H9 (cell line): ENCODE results near the gene THEM5. TPM values are rescaled to one million over a fixed set of nuclear protein-coding genes. Genes with fewer than 3 reads are reported as not detected.

Experiments
- DNase-seq: peaks from one replicate; pipeline ENCODE4 v3.0.0-alpha.2; 2017
- H2AFZ ChIP-seq: one replicate; pipeline ENCODE4 v1.6.1; 2013; ENCODE audit warnings: mild to moderate bottlenecking, low read length, control low read depth, moderate library complexity
- H2AK5ac ChIP-seq: 2 replicates; pipeline ENCODE4 v1.6.1; 2013; ENCODE audit warnings: low read length, control low read depth, mixed read lengths; ENCODE audit not compliant: insufficient read length
- H2BK120ac ChIP-seq: one replicate; pipeline ENCODE4 v1.6.1; 2013; ENCODE audit warnings: low read depth, mild to moderate bottlenecking, low read length, control low read depth, inconsistent platforms; ENCODE audit not compliant: poor library complexity, severe bottlenecking
- H2BK12ac ChIP-seq: 2 replicates; pipeline ENCODE4 v1.6.1; 2013; ENCODE audit warnings: low read length, control low read depth, mixed read lengths, low read depth; ENCODE audit not compliant: insufficient read length
- H2BK15ac ChIP-seq: 2 replicates; pipeline ENCODE4 v1.6.1; 2013; ENCODE audit warnings: low read depth, low read length, control low read depth
- H2BK20ac ChIP-seq: one replicate; pipeline ENCODE4 v1.6.1; 2013; ENCODE audit warnings: low read depth, mild to moderate bottlenecking, low read length, control low read depth, inconsistent platforms; ENCODE audit not compliant: poor library complexity, severe bottlenecking
- H2BK5ac ChIP-seq: 2 replicates; pipeline ENCODE4 v1.6.1; 2013; ENCODE audit warnings: low read length, control low read depth, mixed read lengths; ENCODE audit not compliant: insufficient read length
- H3K14ac ChIP-seq: 2 replicates; pipeline ENCODE4 v1.6.1; 2013; ENCODE audit warnings: low read length, control low read depth; ENCODE audit not compliant: insufficient read depth
- H3K18ac ChIP-seq: 2 replicates; pipeline ENCODE4 v1.6.1; 2013; ENCODE audit warnings: low read depth, mild to moderate bottlenecking, mixed read lengths, low read length, control low read depth; ENCODE audit not compliant: insufficient read length
- H3K23ac ChIP-seq: 2 replicates; pipeline ENCODE4 v1.6.1; 2013; ENCODE audit warnings: low read length, control low read depth, mixed read lengths, low read depth; ENCODE audit not compliant: insufficient read length
- H3K23me2 ChIP-seq: 2 replicates; pipeline ENCODE4 v1.6.1; 2013; ENCODE audit warnings: low read depth, mild to moderate bottlenecking, mixed read lengths, low read length, control low read depth; ENCODE audit not compliant: insufficient read length, poor library complexity, severe bottlenecking
- H3K27ac ChIP-seq: 2 replicates; pipeline ENCODE4 v1.5.1; 2013; ENCODE audit warnings: low read length, control low read depth, mixed read lengths, low read depth; ENCODE audit not compliant: insufficient read length
- H3K27me3 ChIP-seq: 2 replicates; pipeline ENCODE4 v1.6.1; 2013; ENCODE audit warnings: low read length, control low read depth, inconsistent platforms; ENCODE audit not compliant: insufficient read depth
- H3K4ac ChIP-seq: 2 replicates; pipeline ENCODE4 v1.6.1; 2013; ENCODE audit warnings: low read depth, mild to moderate bottlenecking, control low read depth, inconsistent platforms, low read length, moderate library complexity
- H3K4me1 ChIP-seq: 2 replicates; pipeline ENCODE4 v1.6.1; 2013; ENCODE audit warnings: low read length, control low read depth, inconsistent platforms; ENCODE audit not compliant: insufficient read depth
- H3K4me2 ChIP-seq: 2 replicates; pipeline ENCODE4 v1.6.1; 2013; ENCODE audit warnings: low read length, control low read depth, mixed read lengths; ENCODE audit not compliant: insufficient read length, insufficient read depth
- H3K56ac ChIP-seq: 2 replicates; pipeline ENCODE4 v1.6.1; 2013; ENCODE audit warnings: low read depth, mild to moderate bottlenecking, mixed read lengths, low read length, control low read depth; ENCODE audit not compliant: insufficient read length
- H3K79me1 ChIP-seq: 2 replicates; pipeline ENCODE4 v1.6.1; 2013; ENCODE audit warnings: low read depth, mild to moderate bottlenecking, moderate library complexity, low read length, control low read depth, inconsistent platforms; ENCODE audit not compliant: insufficient read depth, poor library complexity, severe bottlenecking
- H3K79me2 ChIP-seq: 2 replicates; pipeline ENCODE4 v1.6.1; 2013; ENCODE audit warnings: low read length, control low read depth, inconsistent platforms; ENCODE audit not compliant: insufficient read depth
- H3K9ac ChIP-seq: 2 replicates; pipeline ENCODE4 v1.6.1; 2013; ENCODE audit warnings: low read length, control low read depth, mixed read lengths; ENCODE audit not compliant: insufficient read length; ENCODE audit errors: extremely low read depth
- H3K9me3 ChIP-seq: one replicate; pipeline ENCODE4 v1.6.1; 2013; ENCODE audit warnings: low read depth, low read length, inconsistent platforms; ENCODE audit not compliant: control insufficient read depth
- H3T11ph ChIP-seq: one replicate; pipeline ENCODE4 v1.6.1; 2013; ENCODE audit warnings: mild to moderate bottlenecking, low read length, control low read depth, inconsistent platforms
- H4K20me1 ChIP-seq: one replicate; pipeline ENCODE4 v1.6.1; 2013; ENCODE audit not compliant: control insufficient read depth, insufficient read length, insufficient read depth
- H4K5ac ChIP-seq: 2 replicates; pipeline ENCODE4 v1.6.1; 2013; ENCODE audit warnings: low read depth, mild to moderate bottlenecking, mixed read lengths, low read length, control low read depth; ENCODE audit not compliant: insufficient read length
- H4K8ac ChIP-seq: replicated peaks from 2 replicates; pipeline ENCODE4 v1.6.1; 2013; ENCODE audit warnings: low read length, control low read depth, mixed read lengths, low read depth; ENCODE audit not compliant: insufficient read length
- H4K91ac ChIP-seq: 2 replicates; pipeline ENCODE4 v1.6.1; 2013; ENCODE audit warnings: low read depth, mild to moderate bottlenecking, moderate library complexity, mixed read lengths, low read length, control low read depth; ENCODE audit not compliant: insufficient read length
- H3K27ac Mint-ChIP-seq, 3 experiments: 2 replicates in 2 of 3; 3 replicates in 1 of 3; pipeline ENCODE4 v1.8.0; 2020 to 2021; ENCODE audit warnings: mixed read lengths in 3 of 3, mild to moderate bottlenecking in 1 of 3, moderate library complexity in 1 of 3
- H3K27me3 Mint-ChIP-seq: 2 replicates; pipeline ENCODE4 v1.8.0; 2021; ENCODE audit warnings: low read depth, mild to moderate bottlenecking, moderate library complexity, mixed read lengths
- H3K36me3 Mint-ChIP-seq, 3 experiments: 2 replicates in 2 of 3; 3 replicates in 1 of 3; pipeline ENCODE4 v1.8.0; 2020 to 2021; ENCODE audit warnings: low read depth in 3 of 3, mixed read lengths in 3 of 3; ENCODE audit not compliant: insufficient read depth in 1 of 3
- H3K4me1 Mint-ChIP-seq, 2 experiments: 2 replicates each; pipeline ENCODE4 v1.8.0; 2020; ENCODE audit warnings: mixed read lengths in 2 of 2
- H3K4me3 Mint-ChIP-seq, 2 experiments: 2 replicates in 1 of 2; 3 replicates in 1 of 2; pipeline ENCODE4 v1.8.0; 2020 to 2021; ENCODE audit warnings: mild to moderate bottlenecking in 2 of 2, mixed read lengths in 2 of 2, moderate library complexity in 1 of 2
- H3K9me3 Mint-ChIP-seq, 2 experiments: 2 replicates in 1 of 2; 3 replicates in 1 of 2; pipeline ENCODE4 v1.8.0; 2020; ENCODE audit warnings: mild to moderate bottlenecking in 2 of 2, mixed read lengths in 2 of 2, moderate library complexity in 1 of 2
- WGBS: extraction: QIAGEN DNeasy Blood & Tissue Kit; methylation state at CpG from one replicate; pipeline ENCODE4 v1.1.7; 2013; ENCODE audit warnings: missing lambda C conversion rate, low lambda C conversion rate, mixed read lengths; ENCODE audit not compliant: insufficient read length; ENCODE audit errors: extremely low coverage; 5-methylcytosine and 5-hydroxymethylcytosine counted together
- total RNA-seq: library from RNA; stranded (reverse); gene quantifications from 2 replicates; pipeline ENCODE4 v1.2.1, GENCODE V29; 2021
- TF ChIP-seq, protein P1 (sequence below): fragments of 200-600 bp; sonication (generic); conservative IDR thresholded peaks from 3 replicates; pipeline ENCODE4 v1.8.0; 2021; ENCODE audit warnings: antibody characterized with exemption, mild to moderate bottlenecking

Gene THEM5
- total RNA-seq, 1 experiment from 2014 or later = not detected

DNA sequence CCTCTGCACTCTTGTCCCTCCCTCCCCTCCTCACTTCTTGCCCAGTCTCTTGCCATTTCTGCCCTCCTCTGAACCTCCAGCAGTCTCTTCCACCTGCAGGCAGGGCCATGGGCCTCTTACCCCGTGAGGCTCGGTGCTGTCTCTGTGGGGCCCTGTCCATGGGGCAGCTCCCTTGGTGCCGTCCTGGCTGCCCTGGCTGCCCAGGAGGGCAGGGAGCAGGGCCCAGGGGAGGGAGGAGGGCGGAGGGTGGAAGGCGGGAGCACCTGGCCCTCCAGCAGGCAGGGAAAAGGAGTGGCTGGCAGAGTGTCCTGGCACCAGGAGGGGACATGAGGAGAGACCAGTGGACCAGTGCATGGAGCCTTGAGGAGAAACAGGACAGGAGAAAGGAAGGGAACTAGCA lies 21.9 kb downstream of the THEM5 start, which contains the start of gene RORC:
Gene RORC (minus strand): TSS at position 198 of the 400 bp plus-strand sequence. CDS start 38 bp downstream, at position 160.
- Histone ChIP-seq H3K14ac (no peak within 1 kb of the TSS; the same call in 1 of the 2 replicates), H3K4me2 (no peak within 1 kb of the TSS), H4K20me1 (no peaks in the 10 kb centered on the region)

More for the DNA sequence above, 21.9 kb downstream of the THEM5 start, which contains the start of gene RORC:
- TF ChIP-seq, protein P1, sequence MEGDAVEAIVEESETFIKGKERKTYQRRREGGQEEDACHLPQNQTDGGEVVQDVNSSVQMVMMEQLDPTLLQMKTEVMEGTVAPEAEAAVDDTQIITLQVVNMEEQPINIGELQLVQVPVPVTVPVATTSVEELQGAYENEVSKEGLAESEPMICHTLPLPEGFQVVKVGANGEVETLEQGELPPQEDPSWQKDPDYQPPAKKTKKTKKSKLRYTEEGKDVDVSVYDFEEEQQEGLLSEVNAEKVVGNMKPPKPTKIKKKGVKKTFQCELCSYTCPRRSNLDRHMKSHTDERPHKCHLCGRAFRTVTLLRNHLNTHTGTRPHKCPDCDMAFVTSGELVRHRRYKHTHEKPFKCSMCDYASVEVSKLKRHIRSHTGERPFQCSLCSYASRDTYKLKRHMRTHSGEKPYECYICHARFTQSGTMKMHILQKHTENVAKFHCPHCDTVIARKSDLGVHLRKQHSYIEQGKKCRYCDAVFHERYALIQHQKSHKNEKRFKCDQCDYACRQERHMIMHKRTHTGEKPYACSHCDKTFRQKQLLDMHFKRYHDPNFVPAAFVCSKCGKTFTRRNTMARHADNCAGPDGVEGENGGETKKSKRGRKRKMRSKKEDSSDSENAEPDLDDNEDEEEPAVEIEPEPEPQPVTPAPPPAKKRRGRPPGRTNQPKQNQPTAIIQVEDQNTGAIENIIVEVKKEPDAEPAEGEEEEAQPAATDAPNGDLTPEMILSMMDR = no peak
- no peak within 1 kb of the TSS for H4K91ac ChIP-seq
- H3K23me2 ChIP-seq = no peaks in the 10 kb centered on the region
- peaks cover 32 to 41% of the 10 kb centered on the region in 2 experiments for H3K4me1 Mint-ChIP-seq
- H3K4ac ChIP-seq = no peak within 1 kb of the TSS; the same call in 1 of the 2 replicates
- no peak within 1 kb of the TSS for H3K23ac ChIP-seq
- H3T11ph ChIP-seq = no peak within 1 kb of the TSS
- no peak within 1 kb of the TSS for H2BK120ac ChIP-seq
- no peak within 1 kb of the TSS for H3K9ac ChIP-seq
- no peak within 1 kb of the TSS for H4K8ac ChIP-seq
- no peak within 1 kb of the TSS for H3K56ac ChIP-seq
- H3K36me3 Mint-ChIP-seq = no peaks in the 10 kb centered on the region
- peaks cover 7% of the 10 kb centered on the region for H3K27me3 Mint-ChIP-seq
- no peak within 1 kb of the TSS for H2BK5ac ChIP-seq
- peak within 1 kb of the TSS; percentile 40 for H3K18ac ChIP-seq
- no peaks in the 10 kb centered on the region for H3K9me3 ChIP-seq
- no peak within 1 kb of the TSS for H4K5ac ChIP-seq
- H3K79me2 ChIP-seq = no peaks in the 10 kb centered on the region
- no CpG with 5 or more reads among the region's 5 CpGs for WGBS
- H3K27me3 ChIP-seq = no peaks in the 10 kb centered on the region
- H3K79me1 ChIP-seq = no peaks in the 10 kb centered on the region
- H2BK20ac ChIP-seq = no peak within 1 kb of the TSS
- H3K4me1 ChIP-seq = peaks cover 14% of the 10 kb centered on the region; the same call in 1 of the 2 replicates
- no peaks in the 10 kb centered on the region for H3K9me3 Mint-ChIP-seq
- no peak within 1 kb of the TSS for H3K27ac ChIP-seq
- no peak within 1 kb of the TSS for H2AK5ac ChIP-seq
- DNase-seq = no peak
- no peak within 1 kb of the TSS for H2BK12ac ChIP-seq
- no peak within 1 kb of the TSS for H2BK15ac ChIP-seq
- peak within 1 kb of the TSS in 2 of 3 experiments; percentile 7 to 40; a peak in 2 of 7 replicates for H3K27ac Mint-ChIP-seq
- no peak within 1 kb of the TSS for H2AFZ ChIP-seq
- peak within 1 kb of the TSS in 1 of 2 experiments; percentile 23; a peak in 2 of 5 replicates for H3K4me3 Mint-ChIP-seq
